ENCODE measurements around the gene DUSP10.

Gene DUSP10

DNA sequence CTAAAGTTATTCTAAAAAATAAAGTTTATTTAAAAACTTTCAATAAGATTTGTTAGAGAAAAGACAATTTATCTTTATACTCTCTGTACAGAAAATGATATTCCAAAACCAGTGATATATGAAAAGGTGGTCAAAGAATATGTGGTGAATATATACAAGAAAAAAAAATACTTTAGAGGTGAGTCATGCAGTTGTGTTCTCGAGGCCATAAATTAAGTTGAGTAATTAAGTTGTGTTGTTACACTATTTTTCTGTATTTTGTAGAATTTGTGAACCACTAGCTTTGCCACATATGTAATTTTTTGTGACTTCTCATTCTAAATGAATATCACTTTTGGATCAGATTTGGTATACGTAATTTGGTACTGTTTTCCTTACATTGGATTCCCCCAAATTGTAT is 23.6 kb upstream of the DUSP10 start:
- no peak for DNase-seq (ENCODE audit: extremely low read depth in 1 of 2, low read depth in 1 of 2)

- no peak for DNase-seq (ENCODE audit: extremely low read depth in 1 of 2, low read depth in 1 of 2)
These were observed 20.2 kb upstream of the DUSP10 start for GRCh38 chr1:221762121-221762520.

DNA sequence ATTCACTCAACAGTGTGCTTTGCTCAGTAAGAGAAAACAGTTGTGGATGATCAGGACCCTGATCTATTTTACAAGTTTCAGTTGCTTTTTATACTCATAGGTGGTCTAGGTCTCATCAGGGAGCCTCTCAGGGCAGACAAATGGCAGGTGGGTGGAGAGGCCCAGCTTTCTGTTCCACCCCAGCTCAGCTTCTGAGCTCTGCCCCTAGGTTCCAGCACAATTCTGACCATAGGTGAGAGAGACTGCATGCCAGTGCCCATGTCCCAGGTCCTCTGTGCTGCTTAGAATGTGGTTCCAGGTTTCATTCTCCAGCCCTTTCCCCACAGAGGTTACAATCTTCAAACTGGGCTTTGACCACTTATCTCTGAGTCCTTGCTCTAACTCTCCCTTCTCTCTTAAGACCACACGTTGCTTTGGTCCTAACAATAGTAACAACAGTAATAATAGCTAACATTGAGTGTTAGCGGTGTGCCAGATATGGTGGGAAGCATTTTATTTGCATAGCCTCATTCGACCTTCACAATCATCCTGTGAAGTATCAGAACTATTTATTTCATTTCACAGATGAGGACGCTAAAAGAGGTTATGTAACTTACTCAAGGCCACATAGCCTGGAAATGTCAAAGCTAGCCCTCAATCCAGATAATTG is 19.6 kb upstream of the DUSP10 start:
- no peak for DNase-seq (ENCODE audit: extremely low read depth in 1 of 2, low read depth in 1 of 2)

DNA sequence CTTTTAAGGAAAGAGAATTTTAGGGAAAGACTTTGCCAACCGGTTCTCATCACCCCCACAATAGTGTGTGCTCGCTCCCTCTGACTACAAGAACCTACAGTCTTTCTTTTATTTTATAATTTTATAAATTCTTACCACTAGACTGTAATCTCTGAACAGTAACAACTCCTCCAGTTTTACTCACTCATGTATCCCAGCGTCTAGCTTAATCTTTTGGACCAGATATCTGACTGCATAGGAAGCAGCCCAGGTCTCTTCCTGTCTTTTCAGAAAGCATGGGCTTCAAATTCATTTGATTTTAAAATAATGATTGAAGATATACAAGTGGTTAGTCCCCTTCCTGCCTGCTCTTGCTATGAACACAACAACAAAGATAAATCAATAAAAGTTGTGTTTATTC is 19.0 kb upstream of the DUSP10 start:
- DNase-seq (ENCODE audit: extremely low read depth in 1 of 2, low read depth in 1 of 2), result no peak

DNA sequence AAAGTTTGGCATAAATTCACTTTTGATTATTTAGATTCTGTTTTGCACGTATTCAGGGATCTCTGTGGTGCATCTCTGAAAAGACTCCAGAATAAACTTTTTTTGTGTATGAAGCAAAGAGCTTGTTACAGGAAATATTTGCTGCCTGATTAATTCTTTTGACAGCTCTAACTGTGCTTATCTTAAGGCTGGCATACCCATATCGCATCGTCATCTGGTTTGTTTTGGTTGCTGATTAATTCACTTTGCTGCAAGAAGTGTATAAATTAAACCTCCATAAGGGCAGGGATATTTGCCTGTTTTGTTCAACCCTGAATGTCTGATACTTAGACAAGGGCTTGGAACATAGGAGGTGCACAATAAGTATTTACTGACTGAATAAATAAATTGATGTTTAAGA is 17.5 kb upstream of the DUSP10 start:
- no peak for DNase-seq (ENCODE audit: extremely low read depth in 1 of 2, low read depth in 1 of 2)

- DNase-seq (ENCODE audit: extremely low read depth in 1 of 2, low read depth in 1 of 2), result no peak
These were observed 16.6 kb upstream of the DUSP10 start for GRCh38 chr1:221758455-221758854.

GRCh38 chr1:221756830-221757551 is 15.1 kb upstream of the DUSP10 start:
- DNase-seq (ENCODE audit: extremely low read depth in 1 of 2, low read depth in 1 of 2), result no peak

DNA sequence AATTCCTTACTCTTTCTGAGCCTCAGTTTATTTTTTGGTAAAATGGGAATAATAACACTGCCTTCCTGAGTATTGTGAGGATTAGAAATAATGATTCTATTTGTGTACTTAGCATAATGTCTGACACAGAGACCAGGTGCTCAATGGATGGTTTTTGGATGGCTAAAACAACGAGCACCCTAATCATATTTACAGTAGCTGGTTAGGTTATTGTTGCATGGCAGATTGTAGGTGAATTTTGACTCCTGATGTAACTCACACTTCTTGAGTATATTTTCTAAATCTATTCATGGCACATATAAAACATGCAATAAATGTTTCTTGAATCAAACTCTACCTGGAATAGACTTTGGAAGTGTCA is 11.9 kb upstream of the DUSP10 start:
- no peak for DNase-seq (ENCODE audit: extremely low read depth in 1 of 2, low read depth in 1 of 2)

DNA sequence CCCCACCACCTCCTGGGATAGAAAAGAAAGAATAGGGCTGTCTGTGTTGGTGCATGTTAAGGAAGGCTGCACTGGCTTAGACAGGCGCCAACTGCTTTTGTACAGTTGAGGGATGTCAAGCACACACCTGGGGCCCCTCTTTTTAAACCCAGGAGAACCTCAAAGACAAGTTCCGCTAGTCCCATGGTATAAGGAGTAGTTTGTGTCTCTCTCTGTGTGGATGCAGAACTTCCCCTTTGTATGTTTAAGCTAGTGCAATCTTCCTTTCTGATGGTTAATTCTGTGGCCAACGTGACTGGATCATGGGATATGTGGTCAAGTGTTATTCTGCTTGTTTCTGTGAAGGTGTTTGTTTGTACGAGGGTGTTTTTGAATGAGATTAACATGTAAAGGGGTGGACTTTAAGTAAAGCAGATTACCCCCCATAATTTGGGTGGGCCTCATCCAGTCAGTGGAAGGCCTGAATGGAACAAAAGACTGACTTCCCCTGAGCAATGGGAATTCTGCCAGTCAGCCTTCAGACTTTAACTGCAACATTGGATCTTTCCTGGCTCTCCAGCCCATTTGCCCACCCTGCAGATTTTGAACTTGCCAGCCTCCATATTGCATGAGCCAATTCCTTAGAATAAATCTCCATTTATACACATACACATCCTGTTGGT is 9.5 kb upstream of the DUSP10 start:
- no peak for DNase-seq (ENCODE audit: extremely low read depth in 1 of 2, low read depth in 1 of 2)

- DNase-seq (ENCODE audit: extremely low read depth in 1 of 2, low read depth in 1 of 2), result no peak
These were observed 7.1 kb upstream of the DUSP10 start for GRCh38 chr1:221748981-221749380.

DNA sequence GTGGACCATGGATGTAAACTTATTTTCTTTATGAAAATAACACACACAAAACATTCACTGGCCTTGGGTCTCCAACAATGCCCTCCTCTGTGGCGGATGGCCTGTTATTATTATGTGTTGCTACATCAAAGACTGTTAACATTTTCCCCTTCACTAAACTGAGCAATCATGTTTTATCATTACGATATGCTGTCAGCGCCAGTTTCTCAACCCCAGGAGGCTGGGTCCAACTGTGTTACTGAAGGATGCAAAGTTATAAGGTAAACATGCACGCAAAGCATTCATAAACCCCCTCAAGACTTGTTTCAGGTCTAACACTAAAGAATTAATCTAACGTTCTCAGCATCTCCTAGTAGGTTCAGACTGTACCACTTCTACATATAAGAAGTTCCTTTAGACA is 6.0 kb upstream of the DUSP10 start:
- DNase-seq (ENCODE audit: extremely low read depth in 1 of 2, low read depth in 1 of 2), result no peak

DNA sequence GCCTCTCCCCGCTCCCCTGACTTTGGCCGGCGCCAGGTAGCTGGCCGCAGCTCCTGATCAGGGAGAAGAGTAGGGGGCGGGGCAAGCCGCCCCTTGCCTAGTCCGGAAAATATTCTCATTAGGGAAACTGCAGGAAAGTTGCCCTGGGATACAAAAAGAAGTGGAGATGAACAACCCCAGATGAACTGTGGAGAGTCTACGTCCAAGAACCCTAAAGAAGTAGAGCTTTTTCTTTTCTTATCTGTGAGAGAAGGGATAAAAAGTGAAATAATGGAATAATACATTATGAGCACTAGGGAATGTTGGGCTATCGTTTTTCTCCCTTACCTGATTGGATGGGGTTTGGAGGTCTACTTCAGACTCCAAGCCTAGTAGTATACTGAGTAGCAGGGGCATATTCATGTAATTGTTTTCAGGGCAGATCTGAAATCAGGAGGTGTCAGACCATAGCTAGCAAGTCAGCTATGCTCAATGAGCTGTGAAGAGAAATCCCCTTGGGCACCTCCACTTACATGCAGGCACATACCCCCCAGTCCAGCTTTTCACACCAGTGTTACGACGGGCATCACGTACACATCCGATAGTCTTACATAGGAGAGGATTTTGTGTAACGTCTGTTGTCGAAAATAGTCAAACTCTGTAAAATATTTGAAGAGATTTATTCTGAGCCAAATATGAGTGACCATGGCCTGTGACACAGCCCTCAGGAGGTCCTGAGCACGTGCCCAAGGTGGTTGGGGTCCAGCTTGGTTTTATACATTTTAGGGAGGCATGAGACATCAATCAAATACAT is 1.7 kb upstream of the DUSP10 start:
- no peak for DNase-seq (ENCODE audit: extremely low read depth in 1 of 2, low read depth in 1 of 2)

DNA sequence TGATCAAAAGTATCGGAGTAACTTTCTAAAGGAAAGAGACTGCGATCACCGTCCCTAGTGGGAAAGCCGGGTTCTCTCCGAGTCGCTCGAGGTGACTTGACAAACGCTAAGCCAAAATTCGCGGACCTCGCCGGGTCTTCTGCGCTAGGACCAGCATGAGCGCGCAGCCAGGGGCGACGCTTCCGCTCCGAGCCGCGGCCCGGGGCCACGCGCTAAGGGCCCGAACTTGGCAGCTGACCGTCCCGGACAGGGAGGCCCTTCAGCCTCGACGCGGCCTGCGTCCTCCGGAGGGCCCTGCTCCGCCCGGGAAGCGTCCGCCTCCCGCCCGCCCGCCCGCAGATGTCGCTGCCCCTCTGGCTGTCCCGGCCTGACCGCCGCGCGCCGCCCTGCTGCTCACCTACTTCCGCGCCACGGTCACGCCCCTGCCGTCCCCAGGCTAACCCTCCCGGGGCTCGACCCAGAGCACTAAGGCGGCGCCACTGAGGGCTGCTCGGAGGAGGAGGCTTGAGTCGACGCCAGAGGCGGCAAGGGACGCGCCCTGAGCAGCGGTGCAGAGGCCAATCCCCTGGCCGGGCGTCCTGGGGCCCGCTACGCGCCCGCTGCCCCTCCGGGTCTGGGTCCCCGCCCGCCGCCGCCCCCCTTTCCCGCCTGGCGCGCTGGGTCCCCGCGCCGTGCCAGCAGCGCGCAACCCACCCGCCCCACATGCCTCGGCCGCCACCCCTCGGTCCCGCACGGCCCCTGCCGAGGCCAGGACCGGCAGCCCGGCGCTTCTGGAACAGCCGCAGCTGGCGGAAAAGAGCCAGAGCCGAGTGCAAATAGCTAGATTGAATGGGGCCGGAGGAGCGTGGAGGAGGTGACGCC is 896 bp upstream of the DUSP10 start:
- peak; percentile 32 to 63 for DNase-seq (ENCODE audit: extremely low read depth in 1 of 2, low read depth in 1 of 2)

GRCh38 chr1:221740993-221741702 is 741 bp downstream of the DUSP10 start:
- no peak for DNase-seq (ENCODE audit: extremely low read depth in 1 of 2, low read depth in 1 of 2)

GRCh38 chr1:221740369-221740992 is 1.4 kb downstream of the DUSP10 start:
- no peak for DNase-seq (ENCODE audit: extremely low read depth in 1 of 2, low read depth in 1 of 2)

DNA sequence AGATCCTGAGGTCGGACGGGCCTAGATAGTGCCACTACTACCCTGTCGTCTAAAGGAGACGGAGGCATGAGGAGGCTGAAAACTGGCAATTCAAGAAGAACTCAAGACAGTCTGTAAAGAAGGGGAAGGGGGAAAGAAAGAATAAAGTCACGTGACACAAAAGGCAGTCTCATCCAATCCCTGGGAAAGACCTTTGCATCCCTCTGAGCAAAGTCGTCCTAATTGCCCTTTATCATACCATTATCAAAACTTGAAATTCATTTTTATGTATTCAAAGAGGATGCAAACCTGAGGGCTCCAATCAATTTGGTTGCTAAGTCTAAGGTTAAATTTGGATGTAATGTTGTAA is 2.2 kb downstream of the DUSP10 start:
- DNase-seq (ENCODE audit: extremely low read depth in 1 of 2, low read depth in 1 of 2), result no peak

DNA sequence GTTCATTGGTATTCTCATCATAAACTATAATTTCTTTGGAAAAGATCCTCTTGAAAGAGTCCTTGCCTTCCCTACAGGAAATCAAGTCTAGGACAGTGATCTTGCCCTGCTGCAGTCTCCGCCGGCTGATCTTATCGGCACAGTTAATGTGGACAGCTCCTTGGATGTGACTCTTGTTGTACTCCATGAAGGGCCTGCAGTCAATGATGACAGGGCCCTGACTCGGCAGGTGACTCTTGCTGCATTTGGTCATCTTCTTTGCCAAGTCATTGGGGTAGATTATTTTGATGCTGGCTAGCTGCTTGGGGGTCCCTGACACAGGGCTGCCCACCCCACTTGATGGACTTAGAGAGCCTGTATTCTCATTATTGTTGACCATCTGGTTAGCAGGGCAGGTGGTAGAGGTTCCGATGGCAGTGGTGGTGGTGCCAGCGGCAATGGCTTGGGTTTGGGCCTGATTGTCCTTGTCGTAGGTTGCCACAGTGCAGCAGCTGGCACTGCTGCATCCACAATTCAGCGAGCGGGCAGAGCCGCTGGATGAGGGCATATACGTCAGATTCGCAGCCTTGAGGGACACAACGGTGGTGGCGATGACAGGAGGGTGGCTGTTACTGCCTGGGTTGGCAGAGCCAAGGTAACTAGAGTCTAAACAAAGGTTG is 2.7 kb downstream of the DUSP10 start:
- no peak for DNase-seq (ENCODE audit: extremely low read depth in 1 of 2, low read depth in 1 of 2)

DNA sequence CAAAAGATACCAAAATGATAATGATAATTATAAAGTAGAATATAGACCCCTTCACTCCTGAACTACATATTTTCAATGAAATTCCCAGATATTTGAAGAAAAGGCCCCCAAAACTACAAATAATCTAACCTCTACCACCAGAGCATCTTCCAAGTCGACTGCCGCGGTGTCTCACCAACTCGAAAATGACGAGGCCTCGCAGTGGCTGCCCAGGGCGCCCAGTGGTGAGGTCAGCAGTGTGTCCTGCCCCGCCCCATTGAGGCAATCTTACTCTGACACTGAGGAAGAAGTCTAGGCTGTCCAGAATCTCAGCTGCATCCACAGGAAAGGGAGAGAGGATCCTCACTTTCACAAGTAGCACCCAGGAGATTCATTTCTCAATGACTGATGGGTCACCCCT is 5.2 kb downstream of the DUSP10 start:
- no peak for DNase-seq (ENCODE audit: extremely low read depth in 1 of 2, low read depth in 1 of 2)

GRCh38 chr1:221735999-221736398 is 5.9 kb downstream of the DUSP10 start:
- no peak for DNase-seq (ENCODE audit: extremely low read depth in 1 of 2, low read depth in 1 of 2)

Measured in activated CD8-positive, alpha-beta memory T cell treated with anti-CD3 and anti-CD28 coated beads for 1 hour (primary cell).